GM06990 (cell line): ENCODE data around the gene KIF5C.

Experiments used
- DNase-seq: peaks from one replicate; pipeline ENCODE4 v3.0.0-alpha.2; 2011; ENCODE audit not compliant: insufficient read length; ENCODE audit errors: extremely low read depth
- H3K27me3 ChIP-seq: replicated peaks from 2 replicates; pipeline ENCODE4 v1.6.0; 2011; ENCODE audit warnings: low read length; ENCODE audit not compliant: control insufficient read depth, insufficient read depth
- H3K36me3 ChIP-seq: 2 replicates; pipeline ENCODE4 v1.5.1; 2011; ENCODE audit warnings: low read length; ENCODE audit not compliant: control insufficient read depth, insufficient read depth
- H3K4me3 ChIP-seq: replicated peaks from 2 replicates; pipeline ENCODE4 v1.5.1; 2011; ENCODE audit warnings: low read depth, mild to moderate bottlenecking, control low read depth, low read length
- CTCF ChIP-seq: IDR thresholded peaks from 2 replicates; pipeline ENCODE4 v1.5.1; 2011; ENCODE audit warnings: low read length, control low read depth, mild to moderate bottlenecking, inconsistent platforms; ENCODE audit not compliant: insufficient read depth, poor library complexity, severe bottlenecking

Gene KIF5C

GRCh38 chr2:148954536-148954935 lies 79.5 kb downstream of the KIF5C start:
- no peak for DNase-seq
- Histone ChIP-seq H3K36me3 (no peaks in the 10 kb centered on the region), H3K4me3 (no peak overlapping the region), H3K27me3 (no peaks in the 10 kb centered on the region)
- TF ChIP-seq CTCF = no peak

DNA sequence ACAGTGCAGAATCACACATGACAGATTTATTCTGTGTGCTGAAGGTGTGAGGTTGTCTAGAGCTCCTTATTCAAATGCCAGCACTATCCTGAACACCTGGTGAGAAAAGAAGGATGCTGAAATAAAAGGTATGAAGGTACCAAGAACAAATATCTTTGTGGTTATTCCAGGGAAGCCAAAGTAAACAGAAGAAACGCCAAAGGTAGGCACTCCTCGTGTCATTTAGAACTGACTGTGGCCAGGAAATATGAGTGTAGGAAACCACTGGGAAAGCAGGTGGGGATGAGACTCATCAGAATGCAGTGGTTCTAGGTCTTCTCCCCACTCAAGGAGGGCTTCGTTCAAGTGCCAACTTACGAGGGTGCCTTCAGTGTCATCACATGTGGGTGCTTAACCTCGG lies 80.8 kb downstream of the KIF5C start:
- DNase-seq = no peak
- Histone ChIP-seq H3K27me3 (no peaks in the 10 kb centered on the region), H3K36me3 (no peaks in the 10 kb centered on the region), H3K4me3 (no peak overlapping the region)
- TF ChIP-seq CTCF = no peak

GRCh38 chr2:148957023-148957422 lies 82.0 kb downstream of the KIF5C start:
- Histone ChIP-seq H3K36me3 (no peaks in the 10 kb centered on the region), H3K27me3 (no peaks in the 10 kb centered on the region), H3K4me3 (no peak overlapping the region)
- DNase-seq = no peak
- no peak for TF ChIP-seq CTCF

DNA sequence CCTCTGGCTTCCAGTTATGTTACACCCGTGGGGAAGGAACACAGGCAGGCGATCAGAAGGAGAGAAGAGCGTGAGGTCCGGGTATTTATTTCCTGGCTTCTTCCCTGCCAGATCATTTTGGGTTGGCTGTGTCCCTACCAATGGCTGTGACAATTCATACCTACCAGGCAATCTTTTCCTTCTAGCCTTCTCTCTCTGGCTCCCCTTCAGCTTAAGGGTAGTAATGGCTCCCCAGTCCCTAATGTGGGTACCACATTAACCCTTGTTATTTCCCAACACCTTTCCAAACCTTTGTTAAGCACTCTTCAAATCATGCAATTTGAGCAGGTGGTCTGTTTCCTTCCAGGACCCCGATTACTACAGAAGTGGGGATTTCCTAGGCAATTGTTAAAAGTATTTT lies 84.7 kb downstream of the KIF5C start:
- TF ChIP-seq CTCF = no peak
- Histone ChIP-seq H3K36me3 (no peaks in the 10 kb centered on the region), H3K4me3 (no peak overlapping the region), H3K27me3 (no peaks in the 10 kb centered on the region)
- no peak for DNase-seq

DNA sequence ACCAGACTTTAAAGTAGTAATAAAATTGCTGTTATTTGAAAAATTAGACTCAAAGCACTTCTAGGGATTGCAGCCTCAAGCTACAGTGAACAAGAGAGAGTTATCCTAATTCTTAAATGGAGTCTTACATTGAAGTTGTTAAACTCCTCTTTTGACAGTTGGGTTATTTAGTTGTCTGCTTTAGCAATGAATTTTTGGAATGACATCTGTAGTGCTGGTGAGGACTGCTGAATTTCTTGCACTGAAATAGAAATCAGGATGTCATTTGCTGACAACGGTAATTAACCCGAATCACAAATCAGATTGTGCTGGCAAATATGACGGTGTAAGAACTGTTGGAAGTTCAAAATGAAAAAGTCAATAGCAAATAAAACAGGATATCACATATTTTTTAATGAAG lies 85.5 kb downstream of the KIF5C start:
- TF ChIP-seq CTCF = no peak
- no peaks in the 10 kb centered on the region for H3K27me3 ChIP-seq
- no peak overlapping the region for H3K4me3 ChIP-seq
- H3K36me3 ChIP-seq = no peaks in the 10 kb centered on the region
- no peak for DNase-seq

GRCh38 chr2:148963461-148963860 lies 88.4 kb downstream of the KIF5C start:
- no peaks in the 10 kb centered on the region for H3K36me3 ChIP-seq
- no peaks in the 10 kb centered on the region for H3K27me3 ChIP-seq
- DNase-seq = no peak
- H3K4me3 ChIP-seq = no peak overlapping the region
- TF ChIP-seq CTCF = no peak
